ENCODE measurements around the gene ZNF574.

- TF ChIP-seq CTCF (IDR thresholded peaks at IDR 0.05) (no peak), POLR2A (IDR thresholded peaks at IDR 0.05) (no peak)
Observed at GRCh38 chr19:42066075-42066754, 9.8 kb upstream of the ZNF574 start.
